ENCODE data around the gene ZNF337. TPM values are rescaled to one million over a fixed set of nuclear protein-coding genes. Genes with fewer than 3 reads are reported as not detected.

Gene ZNF337
- total and polyA plus RNA-seq, 2 donors (not counting 1 experiment from before 2014, with no cell fraction given) = 16.2 to 24.7 TPM

DNA sequence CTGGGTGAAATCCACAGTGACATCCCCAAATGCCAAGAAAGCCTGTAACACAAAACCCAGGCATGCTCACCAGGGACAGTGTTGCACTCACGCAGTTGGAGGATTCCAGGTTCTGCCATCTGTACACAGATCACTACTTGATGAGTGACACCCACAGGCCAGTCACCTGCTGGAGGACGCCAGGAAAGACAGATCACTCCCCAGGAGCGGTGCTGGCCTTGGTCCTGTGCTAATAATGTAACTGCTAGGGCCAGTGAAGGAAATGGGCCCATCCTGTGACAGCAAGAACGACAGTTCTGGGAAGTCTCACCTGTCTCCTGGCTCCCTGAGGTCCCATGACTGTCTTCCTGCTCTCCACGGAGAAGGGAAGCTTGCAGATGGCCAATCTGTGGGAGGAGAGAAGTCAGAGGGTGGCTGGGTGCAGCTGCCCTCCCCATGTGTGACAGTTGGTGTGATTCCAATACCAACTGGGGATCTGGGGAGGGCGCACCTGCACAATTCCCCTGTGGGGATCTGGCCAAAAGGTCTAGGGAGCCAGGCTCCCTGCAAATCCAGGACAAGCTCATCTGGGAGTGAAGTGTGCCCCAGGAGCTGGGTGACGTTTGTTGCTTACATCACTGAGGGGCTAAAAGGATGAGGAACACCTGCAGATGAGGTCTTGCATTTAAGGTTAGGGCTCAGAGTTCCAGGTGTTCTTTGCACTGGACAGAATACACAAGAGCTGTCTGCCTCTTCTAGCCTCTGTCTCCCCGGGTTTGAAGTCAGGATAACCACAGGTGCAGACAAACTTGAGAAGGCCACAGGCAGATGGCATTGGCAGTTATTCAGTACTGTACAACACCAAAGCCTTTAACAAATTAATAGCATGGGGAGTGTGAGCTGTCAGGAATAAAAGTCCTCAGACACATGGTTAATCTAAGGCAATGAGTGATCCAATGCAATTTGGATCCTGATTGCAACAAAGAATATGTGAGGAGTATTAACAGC, 10.3 kb downstream of the ZNF337 start:
- peaks cover 0 to 10% of the 10 kb centered on the region in 2 experiments for H3K36me3 ChIP-seq (replicated peaks in 1 of 2; ENCODE audit: control extremely low read depth in 1 of 2, control insufficient read depth in 1 of 2, extremely low read depth in 1 of 2, insufficient read depth in 2 of 2, low read length in 1 of 2)
- POLR2A ChIA-PET = no interaction called here
- H3K9me3 ChIP-seq (ENCODE audit: control extremely low read depth in 1 of 3, control insufficient read depth in 2 of 3, insufficient read depth in 1 of 3, low read length in 2 of 3) = no peaks in the 10 kb centered on the region
- Mint-ChIP-seq H3K4me1 (peaks cover 14% of the 10 kb centered on the region), H3K9me3 (ENCODE audit: insufficient read depth) (no peaks in the 10 kb centered on the region), H3K4me3 (no peak overlapping the region), H3K27me3 (no peaks in the 10 kb centered on the region), H3K27ac (no peak overlapping the region)
- no peak overlapping the region for H3K9ac ChIP-seq (ENCODE audit: low read length)
- no peak overlapping the region for H3K4me3 ChIP-seq (ENCODE audit: control extremely low read depth in 1 of 5, extremely low read depth in 1 of 5, insufficient read depth in 1 of 5, low read depth in 2 of 5, low read length in 4 of 5)
- TF ChIP-seq EZH2 (IDR thresholded peaks at IDR 0.05; ENCODE audit: borderline replicate concordance, insufficient read depth, low read depth, low read length, poor library complexity, severe bottlenecking) = no peak
- TF ChIP-seq, protein P1, sequence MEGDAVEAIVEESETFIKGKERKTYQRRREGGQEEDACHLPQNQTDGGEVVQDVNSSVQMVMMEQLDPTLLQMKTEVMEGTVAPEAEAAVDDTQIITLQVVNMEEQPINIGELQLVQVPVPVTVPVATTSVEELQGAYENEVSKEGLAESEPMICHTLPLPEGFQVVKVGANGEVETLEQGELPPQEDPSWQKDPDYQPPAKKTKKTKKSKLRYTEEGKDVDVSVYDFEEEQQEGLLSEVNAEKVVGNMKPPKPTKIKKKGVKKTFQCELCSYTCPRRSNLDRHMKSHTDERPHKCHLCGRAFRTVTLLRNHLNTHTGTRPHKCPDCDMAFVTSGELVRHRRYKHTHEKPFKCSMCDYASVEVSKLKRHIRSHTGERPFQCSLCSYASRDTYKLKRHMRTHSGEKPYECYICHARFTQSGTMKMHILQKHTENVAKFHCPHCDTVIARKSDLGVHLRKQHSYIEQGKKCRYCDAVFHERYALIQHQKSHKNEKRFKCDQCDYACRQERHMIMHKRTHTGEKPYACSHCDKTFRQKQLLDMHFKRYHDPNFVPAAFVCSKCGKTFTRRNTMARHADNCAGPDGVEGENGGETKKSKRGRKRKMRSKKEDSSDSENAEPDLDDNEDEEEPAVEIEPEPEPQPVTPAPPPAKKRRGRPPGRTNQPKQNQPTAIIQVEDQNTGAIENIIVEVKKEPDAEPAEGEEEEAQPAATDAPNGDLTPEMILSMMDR (IDR thresholded peaks at IDR 0.05) = no peak
- H3K27ac ChIP-seq (ENCODE audit: low read length in 2 of 2) = no peak overlapping the region
- no peak overlapping the region for H3K4me2 ChIP-seq (replicated peaks; ENCODE audit: low read depth, low read length, poor library complexity, severe bottlenecking)
- H3K4me1 ChIP-seq (ENCODE audit: control insufficient read depth in 2 of 2, insufficient read depth in 2 of 2, low read length in 2 of 2) = peaks cover 0 to 3% of the 10 kb centered on the region in 2 donors
- no peak overlapping the region for H2AFZ ChIP-seq (ENCODE audit: insufficient read depth, low read depth, low read length, poor library complexity, severe bottlenecking)
- no peaks in the 10 kb centered on the region for H3K27me3 ChIP-seq (replicated peaks in 1 of 4; ENCODE audit: control extremely low read depth in 1 of 4, control insufficient read depth in 3 of 4, insufficient read depth in 4 of 4, low read length in 3 of 4)
- WGBS (ENCODE audit: insufficient coverage) = 52% methylated on average over 8 of the region's 8 CpGs
- intact Hi-C loops (cut with micrococcal nuclease) = no loop called here
- ATAC-seq (ENCODE audit: low read depth) (no peak), DNase-seq (no peak)
- no peaks in the 10 kb centered on the region for H4K20me1 ChIP-seq (ENCODE audit: control insufficient read depth, insufficient read depth, low read length, poor library complexity, severe bottlenecking)
- H3K79me2 ChIP-seq (ENCODE audit: control insufficient read depth, insufficient read depth, low read length) = no peaks in the 10 kb centered on the region
- CTCF ChIA-PET = no interaction called here
